Measurements from ENCODE around the gene MED9. TPM values are rescaled to one million over a fixed set of nuclear protein-coding genes. Genes with fewer than 3 reads are reported as not detected.
A peak's percentile ranks its signal among the peaks of the same experiment; 100 is the strongest.
"Not testable (repeated sequence)": the region's sequence is repeated elsewhere in the genome, so short reads cannot be mapped to it uniquely, and the experiment has no call there.

MED9 gene
- total and polyA plus RNA-seq, 8 donors, result 2.9 to 14.5 (median 11.7) TPM

DNA sequence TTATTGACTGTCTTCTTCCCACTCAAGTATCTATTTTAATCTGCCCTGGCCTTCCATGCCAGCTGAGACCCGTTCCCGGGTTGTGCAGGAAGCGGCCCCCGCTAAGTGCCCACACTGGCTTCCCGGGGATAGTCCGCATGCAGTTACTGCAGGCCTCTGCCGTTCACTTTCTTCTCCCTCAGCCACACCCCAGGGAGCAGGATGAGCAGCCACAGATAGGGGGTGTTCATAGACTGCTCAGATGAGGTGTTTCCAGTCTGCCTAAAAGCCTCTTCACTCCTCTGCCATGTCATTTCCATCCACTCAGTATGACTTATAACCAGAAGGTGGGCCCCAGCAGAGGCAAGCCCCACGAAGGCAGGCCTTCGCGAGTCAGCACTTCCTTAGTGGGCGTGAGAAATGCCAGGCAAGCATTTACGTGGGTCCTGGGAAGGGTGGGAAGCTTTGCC lies 7.7 kb downstream of the MED9 start:
- TF ChIP-seq POLR2A (IDR thresholded peaks at IDR 0.05) (no peak), EP300 (IDR thresholded peaks at IDR 0.05) (no peak), POLR2AphosphoS5 (IDR thresholded peaks at IDR 0.05) (no peak)
- TF ChIP-seq, protein P1, sequence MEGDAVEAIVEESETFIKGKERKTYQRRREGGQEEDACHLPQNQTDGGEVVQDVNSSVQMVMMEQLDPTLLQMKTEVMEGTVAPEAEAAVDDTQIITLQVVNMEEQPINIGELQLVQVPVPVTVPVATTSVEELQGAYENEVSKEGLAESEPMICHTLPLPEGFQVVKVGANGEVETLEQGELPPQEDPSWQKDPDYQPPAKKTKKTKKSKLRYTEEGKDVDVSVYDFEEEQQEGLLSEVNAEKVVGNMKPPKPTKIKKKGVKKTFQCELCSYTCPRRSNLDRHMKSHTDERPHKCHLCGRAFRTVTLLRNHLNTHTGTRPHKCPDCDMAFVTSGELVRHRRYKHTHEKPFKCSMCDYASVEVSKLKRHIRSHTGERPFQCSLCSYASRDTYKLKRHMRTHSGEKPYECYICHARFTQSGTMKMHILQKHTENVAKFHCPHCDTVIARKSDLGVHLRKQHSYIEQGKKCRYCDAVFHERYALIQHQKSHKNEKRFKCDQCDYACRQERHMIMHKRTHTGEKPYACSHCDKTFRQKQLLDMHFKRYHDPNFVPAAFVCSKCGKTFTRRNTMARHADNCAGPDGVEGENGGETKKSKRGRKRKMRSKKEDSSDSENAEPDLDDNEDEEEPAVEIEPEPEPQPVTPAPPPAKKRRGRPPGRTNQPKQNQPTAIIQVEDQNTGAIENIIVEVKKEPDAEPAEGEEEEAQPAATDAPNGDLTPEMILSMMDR (IDR thresholded peaks at IDR 0.05), result no peak
- intact Hi-C loops (cut with DNase I; ENCODE audit: low total_unique reads), result no loop called here
- Histone ChIP-seq H3K36me3 (peaks cover 7 to 53% (median 49%) of the 10 kb centered on the region in 4 donors), H3K4me3 (no peak overlapping the region), H3K4me1 (peaks cover 4 to 33% (median 21%) of the 10 kb centered on the region in 4 donors), H3K27me3 (no peaks in the 10 kb centered on the region), H3K9me3 (no peaks in the 10 kb centered on the region), H3K27ac (no peak overlapping the region)
- DNase-seq, result no peak
- 63 to 79% (median 70%) methylated on average over 12 of the region's 12 CpGs for WGBS, 5 donors

DNA sequence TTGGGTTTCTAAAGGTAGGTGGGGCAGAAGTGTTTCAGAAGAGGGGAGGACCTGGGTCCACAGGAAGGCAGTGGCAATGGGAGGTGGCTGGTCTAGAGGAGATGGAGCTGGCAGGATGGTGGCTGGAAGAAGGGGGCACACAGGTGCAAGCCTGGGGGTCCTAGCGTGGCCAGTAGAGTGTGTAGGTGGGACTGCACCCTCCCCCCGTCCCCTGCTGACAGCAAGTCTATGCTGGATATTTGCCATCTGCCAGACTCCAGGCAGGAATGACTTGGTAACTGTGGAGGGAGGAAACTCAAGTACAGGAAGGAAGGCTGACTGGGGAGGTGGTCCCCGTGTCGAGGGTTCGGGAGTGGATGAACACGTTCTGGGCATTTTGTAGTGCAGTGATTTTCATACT lies 8.6 kb downstream of the MED9 start:
- WGBS, 5 donors, result 81 to 95% (median 93%) methylated on average over 6 of the region's 6 CpGs
- no peak for DNase-seq
- H3K4me1 ChIP-seq, result peaks cover 4 to 23% (median 13%) of the 10 kb centered on the region in 4 donors
- TF ChIP-seq POLR2AphosphoS5 (IDR thresholded peaks at IDR 0.05) (no peak), POLR2A (IDR thresholded peaks at IDR 0.05) (no peak), EP300 (IDR thresholded peaks at IDR 0.05) (no peak)
- TF ChIP-seq, protein P1 (IDR thresholded peaks at IDR 0.05), result no peak
- H3K4me3 ChIP-seq, result no peak overlapping the region
- no peak overlapping the region for H3K27ac ChIP-seq
- intact Hi-C loops (cut with DNase I; ENCODE audit: low total_unique reads), result no loop called here
- H3K9me3 ChIP-seq, result no peaks in the 10 kb centered on the region
- H3K27me3 ChIP-seq, result no peaks in the 10 kb centered on the region
- H3K36me3 ChIP-seq, result peaks cover 7 to 51% (median 48%) of the 10 kb centered on the region in 4 donors

DNA sequence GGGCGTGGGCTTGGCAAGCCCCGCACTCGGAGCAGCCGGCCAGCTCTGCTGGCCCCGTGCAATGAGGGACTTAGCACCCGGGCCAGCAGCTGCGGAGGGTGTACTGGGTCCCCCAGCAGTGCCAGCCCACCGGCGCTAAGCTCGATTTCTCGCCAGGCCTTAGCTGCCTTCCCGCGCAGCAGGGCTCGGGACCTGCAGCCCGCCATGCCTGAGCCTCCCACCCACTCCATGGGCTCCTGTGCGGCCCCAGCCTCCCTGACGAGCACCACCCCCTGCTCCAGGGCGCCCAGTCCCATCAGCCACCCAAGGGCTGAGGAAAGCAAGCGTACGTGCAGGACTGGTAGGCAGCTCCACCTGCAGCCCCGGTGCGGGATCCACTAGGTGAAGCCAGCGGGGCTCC lies 9.6 kb downstream of the MED9 start:
- H3K9me3 ChIP-seq; H3K4me3 ChIP-seq; H3K27ac ChIP-seq; DNase-seq; H3K27me3 ChIP-seq; intact Hi-C loops (cut with DNase I; ENCODE audit: low total_unique reads): not testable (repeated sequence)
- H3K36me3 ChIP-seq, result peaks cover 8 to 55% (median 53%) of the 10 kb centered on the region in 4 donors
- H3K4me1 ChIP-seq, result peaks cover 3 to 22% (median 10%) of the 10 kb centered on the region in 4 donors
- WGBS, 5 donors, result 93 to 99% (median 97%) methylated on average over 12 to 23 of the region's 23 CpGs

DNA sequence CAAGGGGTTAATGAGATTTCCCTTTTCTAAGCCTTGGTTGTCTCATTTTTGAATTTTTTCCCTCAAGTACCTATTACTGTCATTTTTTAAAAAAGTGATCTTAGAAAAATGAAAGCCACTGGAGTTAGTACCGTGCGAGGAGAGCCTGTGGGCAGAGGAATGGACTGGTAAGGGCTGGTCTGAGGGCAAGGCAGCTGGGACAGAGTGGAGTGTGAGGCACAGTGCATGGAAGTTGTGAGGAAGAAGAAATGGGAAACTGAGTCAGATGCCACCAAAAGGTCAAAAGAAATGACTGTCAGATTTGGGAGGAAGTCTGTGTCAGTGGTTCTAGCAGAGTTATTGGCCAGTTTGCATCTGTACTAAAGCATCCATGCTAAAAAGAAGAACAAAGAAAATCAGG lies 11.2 kb downstream of the MED9 start:
- intact Hi-C loops (cut with DNase I; ENCODE audit: low total_unique reads), result no loop called here
- TF ChIP-seq, protein P1 (IDR thresholded peaks at IDR 0.05), result no peak
- TF ChIP-seq POLR2A (IDR thresholded peaks at IDR 0.05) (no peak), POLR2AphosphoS5 (IDR thresholded peaks at IDR 0.05) (no peak), EP300 (IDR thresholded peaks at IDR 0.05) (no peak)
- 50 to 84% (median 52%) methylated on average over 2 of the region's 2 CpGs for WGBS, 5 donors
- Histone ChIP-seq H3K27me3 (no peaks in the 10 kb centered on the region), H3K27ac (no peak overlapping the region), H3K9me3 (no peaks in the 10 kb centered on the region), H3K4me3 (no peak overlapping the region), H3K36me3 (peaks cover 19 to 70% (median 65%) of the 10 kb centered on the region in 4 donors), H3K4me1 (peaks cover 5 to 22% (median 15%) of the 10 kb centered on the region in 4 donors)
- no peak for DNase-seq

DNA sequence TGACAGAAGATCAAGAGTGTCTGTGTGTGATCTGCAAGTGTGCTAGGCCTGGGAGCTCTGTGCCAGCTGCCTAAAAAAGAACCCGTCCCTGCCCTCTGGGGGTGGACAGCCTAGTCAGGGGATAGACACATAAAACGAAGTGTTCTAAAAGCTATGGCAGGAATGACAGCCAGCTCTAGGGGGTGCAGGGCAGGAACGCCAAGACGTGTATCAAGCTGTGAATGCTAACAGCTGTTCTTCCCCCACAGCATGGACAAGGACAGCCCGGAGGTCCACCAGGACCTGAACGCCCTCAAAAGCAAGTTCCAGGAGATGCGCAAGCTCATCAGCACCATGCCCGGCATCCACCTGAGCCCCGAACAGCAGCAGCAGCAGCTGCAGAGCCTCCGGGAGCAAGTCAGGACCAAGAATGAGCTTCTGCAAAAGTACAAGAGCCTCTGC lies 14.3 kb downstream of the MED9 start:
- Histone ChIP-seq H3K4me1 (peaks cover 15 to 52% (median 45%) of the 10 kb centered on the region in 4 donors), H3K4me3 (no peak overlapping the region), H3K36me3 (peaks cover 19 to 61% (median 52%) of the 10 kb centered on the region in 4 donors), H3K27ac (peak overlapping the region; percentile 61 to 92 (median 76)), H3K27me3 (peaks cover 0 to 15% (median 12%) of the 10 kb centered on the region in 3 donors), H3K9me3 (no peaks in the 10 kb centered on the region)
- no peak for DNase-seq
- WGBS, 5 donors, result 84 to 93% (median 89%) methylated on average over 7 to 10 of the region's 10 CpGs
- intact Hi-C loops (cut with DNase I; ENCODE audit: low total_unique reads), result loop anchor here (10.0 kb wide), 1 partner anchor 136 kb away; no protein-coding TSS in a partner anchor
- no peak for TF ChIP-seq POLR2A (IDR thresholded peaks at IDR 0.05)
- no peak for TF ChIP-seq POLR2AphosphoS5 (IDR thresholded peaks at IDR 0.05)
- TF ChIP-seq EP300 (IDR thresholded peaks at IDR 0.05), result no peak
- TF ChIP-seq, protein P1 (IDR thresholded peaks at IDR 0.05), result no peak
